ENCODE results near the gene TTC28.
"Not testable (repeated sequence)": the region's sequence is repeated elsewhere in the genome, so short reads cannot be mapped to it uniquely, and the experiment has no call there.

Gene TTC28

DNA sequence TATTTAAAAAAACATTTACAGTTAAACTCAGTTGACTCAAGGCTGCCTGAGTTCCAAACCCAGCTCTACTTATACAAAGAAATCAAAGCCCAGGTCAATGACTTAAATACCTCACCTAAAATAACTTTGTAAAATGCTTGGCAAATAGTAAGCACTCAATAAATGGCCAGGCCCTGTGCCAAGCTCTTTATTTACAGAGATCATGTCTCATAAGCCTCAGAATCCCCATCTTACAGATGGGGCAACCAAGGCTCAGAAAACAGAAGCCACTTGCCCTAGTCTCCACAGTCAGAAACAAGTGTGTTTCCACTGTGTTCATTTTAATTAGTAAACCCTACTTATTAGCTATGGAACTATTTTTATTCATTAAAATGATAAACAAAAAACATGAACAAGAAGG, 30.5 kb upstream of the TTC28 start:
- no peak overlapping the region for H2AK5ac ChIP-seq (ENCODE audit: low read length)
- no peak overlapping the region for H3K4me3 ChIP-seq (ENCODE audit: low read length)
- H3K27me3 ChIP-seq (ENCODE audit: insufficient read depth, low read length, poor library complexity): no peaks in the 10 kb centered on the region
- H3K9ac ChIP-seq (ENCODE audit: low read length): no peak overlapping the region
- H3K4me1 ChIP-seq (ENCODE audit: control insufficient read depth, low read depth, low read length): no peaks in the 10 kb centered on the region
- H3K56ac ChIP-seq (ENCODE audit: low read length): no peak overlapping the region
- H4K5ac ChIP-seq (ENCODE audit: low read length): no peak overlapping the region
- no peak overlapping the region for H2BK120ac ChIP-seq (ENCODE audit: low read depth, low read length)
- DNase-seq: no peak
- no peak overlapping the region for H3K4ac ChIP-seq (ENCODE audit: low read depth, low read length)
- H3K79me1 ChIP-seq (ENCODE audit: low read length): no peaks in the 10 kb centered on the region
- no peak overlapping the region for H2BK5ac ChIP-seq (ENCODE audit: low read length)
- no peak overlapping the region for H3K18ac ChIP-seq (ENCODE audit: low read length)
- no peak overlapping the region for H3K27ac ChIP-seq (ENCODE audit: low read depth, low read length)
- no peak overlapping the region for H3K4me2 ChIP-seq (ENCODE audit: low read length)
- H4K8ac ChIP-seq (ENCODE audit: low read depth, low read length): no peak overlapping the region
- no peak overlapping the region for H3K23ac ChIP-seq (ENCODE audit: low read length)
- peaks cover 8% of the 10 kb centered on the region for H3K36me3 ChIP-seq (ENCODE audit: control insufficient read depth, insufficient read depth, low read length)
- H2BK15ac ChIP-seq (replicated peaks; ENCODE audit: low read depth): no peak overlapping the region
- no peaks in the 10 kb centered on the region for H3K79me2 ChIP-seq (ENCODE audit: control insufficient read depth, insufficient read depth, low read length)

DNA sequence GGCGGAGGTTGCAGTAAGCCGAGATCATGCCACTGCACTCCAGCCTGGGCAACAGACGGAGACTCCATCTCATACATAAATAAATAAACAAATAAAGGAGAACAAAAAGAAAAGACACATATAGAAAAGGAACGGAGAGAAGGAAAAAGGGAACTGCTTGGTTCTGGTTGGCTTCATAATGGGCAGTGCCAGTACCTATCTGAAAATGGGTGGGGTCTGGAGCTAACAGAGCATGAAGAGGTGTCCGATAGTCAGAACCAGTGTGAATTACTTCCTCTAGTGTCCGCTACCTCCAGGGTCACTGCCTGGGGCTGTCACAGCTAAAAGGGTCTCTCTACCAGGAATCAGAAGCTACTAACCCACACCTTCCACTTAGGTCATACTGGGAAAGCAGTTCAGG, 27.2 kb upstream of the TTC28 start:
- no peak overlapping the region for H2BK15ac ChIP-seq (replicated peaks; ENCODE audit: low read depth)
- no peak overlapping the region for H3K56ac ChIP-seq (ENCODE audit: low read length)
- H3K79me2 ChIP-seq (ENCODE audit: control insufficient read depth, insufficient read depth, low read length): no peaks in the 10 kb centered on the region
- H3K9ac ChIP-seq (ENCODE audit: low read length): no peak overlapping the region
- H3K18ac ChIP-seq (ENCODE audit: low read length): no peak overlapping the region
- H2AK5ac ChIP-seq (ENCODE audit: low read length): no peak overlapping the region
- H3K4me3 ChIP-seq (ENCODE audit: low read length): no peak overlapping the region
- no peak overlapping the region for H3K23ac ChIP-seq (ENCODE audit: low read length)
- DNase-seq: no peak
- no peak overlapping the region for H3K27ac ChIP-seq (ENCODE audit: low read depth, low read length)
- H3K4me1 ChIP-seq (ENCODE audit: control insufficient read depth, low read depth, low read length): no peaks in the 10 kb centered on the region
- peaks cover 8% of the 10 kb centered on the region for H3K36me3 ChIP-seq (ENCODE audit: control insufficient read depth, insufficient read depth, low read length)
- H3K4ac ChIP-seq (ENCODE audit: low read depth, low read length): no peak overlapping the region
- no peak overlapping the region for H4K5ac ChIP-seq (ENCODE audit: low read length)
- WGBS (ENCODE audit: extremely low coverage, insufficient coverage, low lambda C conversion rate): no CpG with 5 or more reads among the region's 6 CpGs
- H2BK120ac ChIP-seq (ENCODE audit: low read depth, low read length): no peak overlapping the region
- H2BK5ac ChIP-seq (ENCODE audit: low read length): no peak overlapping the region
- no peaks in the 10 kb centered on the region for H3K27me3 ChIP-seq (ENCODE audit: insufficient read depth, low read length, poor library complexity)
- no peak overlapping the region for H4K8ac ChIP-seq (ENCODE audit: low read depth, low read length)
- H3K79me1 ChIP-seq (ENCODE audit: low read length): no peaks in the 10 kb centered on the region
- no peak overlapping the region for H3K4me2 ChIP-seq (ENCODE audit: low read length)

DNA sequence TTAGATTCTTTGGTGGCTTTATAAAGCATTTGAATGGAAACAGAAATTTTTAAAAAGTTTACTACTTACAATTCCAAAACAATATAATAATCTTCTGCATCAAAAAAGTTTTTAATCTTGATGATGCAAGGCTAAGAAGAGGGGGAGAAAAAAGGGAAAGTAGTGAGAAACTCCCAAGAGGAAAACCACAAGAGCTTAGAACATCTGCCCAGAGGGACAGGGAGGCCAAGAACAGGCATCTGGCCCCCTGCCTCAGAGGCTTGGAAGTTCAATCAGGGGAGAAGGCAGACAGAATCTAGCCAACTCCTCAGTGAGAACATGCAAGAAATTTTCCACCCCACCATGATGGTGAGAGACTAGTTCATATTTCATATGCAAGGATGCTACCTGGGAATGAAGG, 23.8 kb upstream of the TTC28 start:
- Histone ChIP-seq H3K4me1 (ENCODE audit: control insufficient read depth, low read depth, low read length) (no peaks in the 10 kb centered on the region), H4K8ac (ENCODE audit: low read depth, low read length) (no peak overlapping the region), H3K79me1 (ENCODE audit: low read length) (no peaks in the 10 kb centered on the region), H3K4me3 (ENCODE audit: low read length) (no peak overlapping the region), H3K27ac (ENCODE audit: low read depth, low read length) (no peak overlapping the region), H3K4me2 (ENCODE audit: low read length) (no peak overlapping the region), H3K23ac (ENCODE audit: low read length) (no peak overlapping the region), H2BK5ac (ENCODE audit: low read length) (no peak overlapping the region), H4K5ac (ENCODE audit: low read length) (no peak overlapping the region), H3K79me2 (ENCODE audit: control insufficient read depth, insufficient read depth, low read length) (no peaks in the 10 kb centered on the region), H3K56ac (ENCODE audit: low read length) (no peak overlapping the region), H3K36me3 (ENCODE audit: control insufficient read depth, insufficient read depth, low read length) (peaks cover 8% of the 10 kb centered on the region), H2BK120ac (ENCODE audit: low read depth, low read length) (no peak overlapping the region), H2AK5ac (ENCODE audit: low read length) (no peak overlapping the region), H3K4ac (ENCODE audit: low read depth, low read length) (no peak overlapping the region), H3K18ac (ENCODE audit: low read length) (no peak overlapping the region), H2BK15ac (replicated peaks; ENCODE audit: low read depth) (no peak overlapping the region), H3K9ac (ENCODE audit: low read length) (no peak overlapping the region), H3K27me3 (ENCODE audit: insufficient read depth, low read length, poor library complexity) (no peaks in the 10 kb centered on the region)
- DNase-seq: no peak

DNA sequence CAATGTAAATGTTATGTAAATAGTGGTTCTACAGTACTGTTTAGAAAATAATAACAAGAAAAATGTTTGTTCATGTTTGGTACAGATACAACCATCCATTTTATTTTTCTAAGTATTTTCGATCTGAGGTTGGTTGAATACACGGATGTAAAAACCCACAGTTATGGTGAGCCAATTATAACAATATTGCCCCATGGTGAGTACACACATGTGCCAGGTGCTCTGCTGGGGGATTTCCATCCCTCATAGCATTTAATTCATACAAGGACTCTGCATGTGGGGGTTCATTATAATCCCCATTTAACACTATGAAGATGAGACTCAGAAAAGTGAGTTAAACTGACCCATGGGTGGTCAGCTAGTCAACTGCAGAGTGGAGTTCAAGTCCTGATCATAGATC, 23.3 kb upstream of the TTC28 start:
- no peak overlapping the region for H3K27ac ChIP-seq (ENCODE audit: low read depth, low read length)
- H3K36me3 ChIP-seq (ENCODE audit: control insufficient read depth, insufficient read depth, low read length): peaks cover 8% of the 10 kb centered on the region
- no peak overlapping the region for H2BK15ac ChIP-seq (replicated peaks; ENCODE audit: low read depth)
- H3K23ac ChIP-seq (ENCODE audit: low read length): no peak overlapping the region
- H2BK5ac ChIP-seq (ENCODE audit: low read length): no peak overlapping the region
- H4K5ac ChIP-seq (ENCODE audit: low read length): no peak overlapping the region
- no peak for DNase-seq
- H3K4ac ChIP-seq (ENCODE audit: low read depth, low read length): no peak overlapping the region
- H3K18ac ChIP-seq (ENCODE audit: low read length): no peak overlapping the region
- no peak overlapping the region for H2BK120ac ChIP-seq (ENCODE audit: low read depth, low read length)
- no peak overlapping the region for H2AK5ac ChIP-seq (ENCODE audit: low read length)
- no CpG with 5 or more reads among the region's 2 CpGs for WGBS (ENCODE audit: extremely low coverage, insufficient coverage, low lambda C conversion rate)
- H3K27me3 ChIP-seq (ENCODE audit: insufficient read depth, low read length, poor library complexity): no peaks in the 10 kb centered on the region
- no peaks in the 10 kb centered on the region for H3K4me1 ChIP-seq (ENCODE audit: control insufficient read depth, low read depth, low read length)
- H3K9ac ChIP-seq (ENCODE audit: low read length): no peak overlapping the region
- no peaks in the 10 kb centered on the region for H3K79me1 ChIP-seq (ENCODE audit: low read length)
- H3K4me2 ChIP-seq (ENCODE audit: low read length): no peak overlapping the region
- H3K79me2 ChIP-seq (ENCODE audit: control insufficient read depth, insufficient read depth, low read length): no peaks in the 10 kb centered on the region
- no peak overlapping the region for H3K4me3 ChIP-seq (ENCODE audit: low read length)
- H3K56ac ChIP-seq (ENCODE audit: low read length): no peak overlapping the region
- H4K8ac ChIP-seq (ENCODE audit: low read depth, low read length): no peak overlapping the region

DNA sequence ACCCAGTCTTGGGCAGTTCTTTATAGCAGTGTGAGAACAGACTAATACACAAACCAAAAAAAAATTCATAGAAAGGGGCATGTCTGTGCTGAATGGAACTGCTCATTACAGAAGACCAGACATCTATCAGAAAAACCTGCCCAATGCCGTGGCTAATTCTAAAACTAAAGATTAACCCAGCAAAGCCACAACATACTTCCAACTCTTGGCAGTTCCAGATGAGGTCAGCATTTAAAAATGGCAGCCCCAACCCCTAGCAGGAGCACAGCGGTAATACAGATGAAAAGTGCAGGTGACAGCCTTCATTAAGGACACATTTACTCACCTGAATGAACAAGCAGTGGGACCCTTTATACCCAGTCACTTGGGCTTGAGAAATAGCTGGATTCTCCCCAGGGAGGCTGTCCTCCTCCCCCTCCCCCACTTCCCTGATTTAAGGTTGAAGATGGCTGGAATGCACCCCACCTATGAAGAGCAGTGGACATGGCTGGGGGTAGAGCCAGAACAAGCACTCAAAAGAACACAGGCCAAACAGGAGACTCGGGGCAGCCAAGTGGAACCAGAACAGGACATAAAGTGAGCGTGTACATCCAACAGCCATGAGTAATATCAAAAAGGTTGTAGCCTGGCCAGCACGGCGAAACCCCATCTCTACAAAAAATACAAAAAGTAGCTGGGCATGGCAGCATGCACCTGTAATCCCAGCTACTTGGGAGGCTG, 13.6 kb upstream of the TTC28 start:
- not testable (repeated sequence) for DNase-seq; H3K4me3 ChIP-seq (ENCODE audit: low read length); H3K79me1 ChIP-seq (ENCODE audit: low read length); H2AK5ac ChIP-seq (ENCODE audit: low read length); H3K79me2 ChIP-seq (ENCODE audit: control insufficient read depth, insufficient read depth, low read length); H3K27ac ChIP-seq (ENCODE audit: low read depth, low read length); H3K18ac ChIP-seq (ENCODE audit: low read length); H2BK15ac ChIP-seq (replicated peaks; ENCODE audit: low read depth); H4K5ac ChIP-seq (ENCODE audit: low read length); H3K4ac ChIP-seq (ENCODE audit: low read depth, low read length); H3K23ac ChIP-seq (ENCODE audit: low read length); H2BK120ac ChIP-seq (ENCODE audit: low read depth, low read length); H3K4me2 ChIP-seq (ENCODE audit: low read length); H3K36me3 ChIP-seq (ENCODE audit: control insufficient read depth, insufficient read depth, low read length); H3K56ac ChIP-seq (ENCODE audit: low read length); H3K4me1 ChIP-seq (ENCODE audit: control insufficient read depth, low read depth, low read length); H3K9ac ChIP-seq (ENCODE audit: low read length); H3K27me3 ChIP-seq (ENCODE audit: insufficient read depth, low read length, poor library complexity); H4K8ac ChIP-seq (ENCODE audit: low read depth, low read length); H2BK5ac ChIP-seq (ENCODE audit: low read length)
- no CpG with 5 or more reads among the region's 6 CpGs for WGBS (ENCODE audit: extremely low coverage, insufficient coverage, low lambda C conversion rate)

DNA sequence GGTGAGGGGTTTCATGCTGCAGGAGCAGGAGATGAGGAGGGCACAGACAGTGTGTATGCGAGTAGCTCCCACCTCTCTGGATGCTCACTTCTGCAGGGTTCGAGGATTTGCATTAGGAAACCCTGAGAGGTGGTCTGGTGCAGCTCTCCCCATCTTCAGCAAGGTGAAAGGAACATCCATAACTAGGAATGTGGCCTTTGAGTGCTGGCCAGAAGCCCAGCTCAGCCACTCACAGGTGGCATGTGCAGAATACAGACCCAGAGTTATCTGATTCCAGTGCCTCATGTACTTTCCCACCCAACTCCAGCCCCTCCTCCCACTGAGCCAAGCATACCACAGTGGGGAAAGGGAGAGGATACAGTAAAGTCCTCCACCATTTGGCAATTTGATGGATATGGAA, 10.2 kb upstream of the TTC28 start:
- not testable (repeated sequence) for H3K79me1 ChIP-seq (ENCODE audit: low read length); H3K23ac ChIP-seq (ENCODE audit: low read length); H3K27me3 ChIP-seq (ENCODE audit: insufficient read depth, low read length, poor library complexity); H2AK5ac ChIP-seq (ENCODE audit: low read length); DNase-seq; H2BK5ac ChIP-seq (ENCODE audit: low read length); H3K4me1 ChIP-seq (ENCODE audit: control insufficient read depth, low read depth, low read length); H2BK15ac ChIP-seq (replicated peaks; ENCODE audit: low read depth); H4K8ac ChIP-seq (ENCODE audit: low read depth, low read length); H3K56ac ChIP-seq (ENCODE audit: low read length); H3K36me3 ChIP-seq (ENCODE audit: control insufficient read depth, insufficient read depth, low read length); H3K4ac ChIP-seq (ENCODE audit: low read depth, low read length); H4K5ac ChIP-seq (ENCODE audit: low read length); H3K9ac ChIP-seq (ENCODE audit: low read length); H3K18ac ChIP-seq (ENCODE audit: low read length); H3K27ac ChIP-seq (ENCODE audit: low read depth, low read length); H3K4me3 ChIP-seq (ENCODE audit: low read length); H3K4me2 ChIP-seq (ENCODE audit: low read length); H2BK120ac ChIP-seq (ENCODE audit: low read depth, low read length); H3K79me2 ChIP-seq (ENCODE audit: control insufficient read depth, insufficient read depth, low read length)
- whole genome bisulfite sequencing (ENCODE audit: extremely low coverage, insufficient coverage, low lambda C conversion rate): no CpG with 5 or more reads among the region's 2 CpGs

Measured in mesendoderm (in vitro differentiated cells).